Activated CD4-positive, CD25-positive, alpha-beta regulatory T cell (primary cell): ENCODE measurements around the gene NAV2.

Source experiments
- DNase-seq, 4 experiments: peaks; one replicate each; lab custom pipeline; 2025; lab: John Stamatoyannopoulos, UW

NAV2 gene

GRCh38 chr11:19683862-19684491, 28.7 kb upstream of the NAV2 start:
- DNase-seq: no peak

GRCh38 chr11:19686234-19686633, 26.4 kb upstream of the NAV2 start:
- no peak for DNase-seq

DNA sequence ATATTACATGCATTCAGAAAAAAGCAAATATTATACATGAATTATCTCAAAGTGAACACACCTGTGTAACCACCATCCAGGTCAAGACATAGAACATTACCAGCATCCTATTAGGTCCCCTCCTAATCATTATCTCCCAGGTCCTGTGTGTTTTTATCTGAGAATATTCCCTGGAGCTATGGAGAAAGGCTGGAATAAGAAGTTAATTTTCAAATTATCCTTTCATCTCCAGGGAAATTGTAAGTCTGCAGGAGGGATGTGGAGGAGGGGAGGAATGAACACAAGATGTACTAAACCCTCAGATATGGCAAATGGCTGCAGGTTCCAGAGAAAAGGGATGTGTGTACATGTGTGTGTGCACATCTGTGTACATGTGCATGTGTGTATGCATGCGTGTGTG, 25.2 kb upstream of the NAV2 start:
- no peak for DNase-seq

- DNase-seq: no peak
These were observed 23.2 kb upstream of the NAV2 start for GRCh38 chr11:19689281-19690000.

- DNase-seq: no peak
These were observed 21.8 kb upstream of the NAV2 start for GRCh38 chr11:19690885-19691284.

DNA sequence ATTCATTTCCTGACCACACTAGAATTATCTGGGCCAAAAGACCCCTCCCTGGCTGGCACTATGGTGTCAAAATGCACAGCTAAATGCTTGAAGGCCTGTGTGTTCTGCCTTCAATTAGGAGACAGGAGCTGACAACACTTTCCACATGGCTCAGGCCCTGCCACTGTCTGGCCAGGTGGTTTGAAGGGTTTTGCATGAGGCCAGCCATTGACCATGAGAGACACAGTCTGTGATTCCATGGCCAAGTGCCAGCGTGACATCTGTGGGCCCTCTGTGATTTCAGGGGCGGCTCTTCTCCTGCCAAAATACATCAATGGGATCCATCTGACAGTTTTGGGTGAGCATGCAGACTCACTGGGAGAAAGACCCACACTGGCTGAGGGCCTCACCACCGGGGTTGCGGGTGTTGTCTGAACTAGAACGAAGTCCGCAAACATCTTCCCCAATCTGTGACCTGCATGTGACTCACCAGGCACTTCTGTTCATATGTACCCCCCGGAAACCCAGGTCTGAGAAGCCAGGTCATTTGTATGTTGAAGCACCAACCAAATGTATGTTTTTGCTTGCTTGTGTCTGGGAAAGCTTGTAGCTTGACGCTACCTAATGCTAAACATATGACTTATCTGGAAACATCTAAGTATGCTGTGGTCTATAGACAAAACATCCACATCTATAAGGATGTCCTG, 20.7 kb upstream of the NAV2 start:
- DNase-seq: no peak

DNA sequence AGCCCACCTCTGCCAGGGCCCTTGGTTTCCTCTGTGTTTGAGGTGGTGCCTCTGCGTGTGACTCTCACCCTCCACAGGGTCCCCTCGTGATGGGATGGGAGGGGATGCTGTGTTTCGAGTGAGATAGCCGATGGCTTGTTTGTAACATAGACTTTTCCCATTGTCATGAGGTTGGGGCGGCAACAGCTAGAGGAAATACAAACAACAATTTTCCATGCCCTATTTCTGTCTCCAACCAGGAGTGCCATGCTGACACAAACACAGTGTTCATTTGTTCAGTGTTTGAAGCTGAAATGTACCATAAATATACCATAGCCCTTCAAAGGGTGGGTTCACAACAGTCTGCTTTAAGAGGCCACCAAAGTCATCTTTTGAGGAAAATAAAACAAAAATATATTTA, 19.5 kb upstream of the NAV2 start:
- DNase-seq: no peak

DNA sequence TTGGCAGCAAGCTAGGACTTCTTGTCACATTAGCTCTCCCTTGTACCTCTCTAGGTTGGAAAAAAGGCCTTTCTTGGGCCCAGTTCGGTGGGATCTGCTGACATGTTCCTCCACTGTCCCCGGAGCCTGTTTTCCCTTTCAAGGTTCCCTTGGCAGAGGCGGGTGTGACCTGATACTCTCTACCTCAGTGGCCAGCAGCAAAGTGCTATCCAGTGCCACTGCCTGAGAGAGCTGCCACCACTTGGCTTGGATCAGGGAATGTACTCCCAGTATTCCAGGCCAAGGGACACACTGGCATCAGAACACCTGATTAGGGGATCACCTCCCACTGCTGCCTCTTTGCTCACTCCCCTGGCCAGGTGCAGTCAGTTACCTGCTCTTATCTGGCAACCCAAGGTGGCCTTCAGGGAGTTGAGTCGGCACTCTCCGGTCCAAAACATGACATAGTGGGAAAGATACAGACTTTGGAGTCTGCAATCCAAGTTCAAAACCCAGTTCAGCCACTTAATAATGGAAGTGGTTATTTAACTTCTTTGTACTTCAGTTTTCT, 17.8 kb upstream of the NAV2 start:
- DNase-seq: no peak

DNA sequence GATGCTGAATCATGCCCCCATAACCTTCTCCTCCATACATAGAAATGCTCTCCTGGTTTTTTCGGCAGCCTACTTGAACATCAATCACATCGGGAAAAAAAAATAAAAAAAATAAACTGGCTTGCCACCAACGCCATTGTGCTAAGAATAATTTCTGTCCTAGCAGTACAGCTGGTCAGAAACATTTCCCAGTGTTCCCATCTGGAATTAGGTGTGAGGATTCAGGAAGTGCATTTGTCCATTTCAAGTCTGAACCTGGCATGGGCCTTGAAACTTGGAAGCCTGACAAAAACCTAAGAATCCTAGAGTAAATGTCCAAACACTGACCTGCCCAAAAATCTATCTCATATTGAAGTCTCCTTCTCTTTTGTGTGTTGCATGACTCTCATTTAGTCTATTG, 16.6 kb upstream of the NAV2 start:
- DNase-seq: no peak

DNA sequence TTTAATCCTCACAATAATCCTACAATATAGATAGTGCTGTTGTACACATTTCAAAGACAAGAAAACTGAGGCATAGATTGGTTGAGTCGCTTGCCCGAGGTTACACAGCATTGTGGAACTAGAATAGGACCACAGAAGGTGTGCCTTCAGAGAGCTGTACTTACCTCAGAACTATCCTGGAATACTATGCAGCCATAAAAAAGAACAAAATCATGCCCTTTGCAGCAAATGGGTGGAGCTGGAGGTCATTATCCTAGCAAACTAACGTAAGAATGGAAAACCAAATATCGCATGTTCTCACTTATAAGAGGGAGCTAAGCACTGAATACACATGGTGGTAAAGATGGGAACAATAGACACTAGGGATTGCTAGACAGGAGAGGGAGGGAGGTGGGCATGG, 15.7 kb upstream of the NAV2 start:
- no peak for DNase-seq

GRCh38 chr11:19697721-19698121, 14.9 kb upstream of the NAV2 start:
- no peak for DNase-seq

DNA sequence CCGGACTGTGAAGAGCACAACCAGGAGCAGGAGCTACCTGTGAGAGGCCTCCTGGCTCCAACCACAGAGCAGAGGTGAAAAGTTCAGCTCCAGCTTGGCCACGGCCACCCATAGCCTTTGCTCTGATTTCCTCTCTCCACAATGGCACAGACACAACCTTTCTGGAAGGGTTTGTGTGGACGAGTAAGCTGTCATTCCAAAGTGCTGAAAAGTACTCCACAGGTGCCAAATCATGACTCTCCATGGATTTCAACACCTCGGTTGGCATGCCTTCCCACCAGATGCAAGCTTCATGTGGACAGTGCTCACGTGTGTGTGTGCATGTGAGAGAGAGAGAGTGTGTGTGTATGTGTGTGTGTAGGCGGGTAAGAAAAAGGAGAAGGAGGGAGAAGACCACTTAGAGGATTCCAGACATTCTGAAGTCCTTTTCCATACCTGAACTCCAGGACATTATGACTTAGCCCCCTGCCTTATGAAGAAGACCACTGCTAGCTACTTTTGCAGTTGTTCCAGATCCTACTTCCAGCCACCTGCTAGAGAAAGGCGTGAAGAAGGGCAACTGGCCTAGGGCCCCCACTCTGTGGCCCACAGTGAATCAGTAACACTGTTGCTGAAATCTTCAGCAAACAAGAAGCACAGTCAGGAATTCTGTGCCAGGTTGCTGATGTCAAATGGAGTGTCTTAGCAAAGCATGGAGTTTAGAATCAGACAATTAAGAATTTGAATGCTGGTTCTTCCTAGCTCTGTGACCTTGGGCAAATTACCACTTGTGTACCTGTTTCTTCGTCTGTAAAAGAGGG, 13.9 kb upstream of the NAV2 start:
- DNase-seq: no peak

DNA sequence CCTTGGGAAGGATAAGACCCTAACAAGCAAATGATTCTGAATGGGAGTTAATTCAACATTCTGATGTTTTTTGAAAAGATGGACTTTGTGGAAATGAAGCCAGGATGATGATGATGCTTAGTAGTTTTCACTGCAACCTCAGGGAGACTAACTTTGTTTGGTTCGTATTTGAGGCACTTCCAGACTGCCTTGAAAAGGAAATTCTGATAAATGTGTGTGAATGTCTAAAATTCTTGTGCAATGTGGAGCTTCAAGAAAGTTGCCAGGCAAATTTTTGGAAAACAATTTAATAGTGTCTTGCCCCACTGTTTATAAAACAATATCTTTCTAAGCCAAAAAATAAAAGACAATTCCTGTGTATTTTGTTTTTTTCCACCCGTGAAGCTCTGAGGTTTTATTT, 11.2 kb upstream of the NAV2 start:
- DNase-seq: no peak

GRCh38 chr11:19702620-19703019, 10.0 kb upstream of the NAV2 start:
- no peak for DNase-seq

- no peak for DNase-seq
These were observed 9.4 kb upstream of the NAV2 start for GRCh38 chr11:19703211-19703610.

DNA sequence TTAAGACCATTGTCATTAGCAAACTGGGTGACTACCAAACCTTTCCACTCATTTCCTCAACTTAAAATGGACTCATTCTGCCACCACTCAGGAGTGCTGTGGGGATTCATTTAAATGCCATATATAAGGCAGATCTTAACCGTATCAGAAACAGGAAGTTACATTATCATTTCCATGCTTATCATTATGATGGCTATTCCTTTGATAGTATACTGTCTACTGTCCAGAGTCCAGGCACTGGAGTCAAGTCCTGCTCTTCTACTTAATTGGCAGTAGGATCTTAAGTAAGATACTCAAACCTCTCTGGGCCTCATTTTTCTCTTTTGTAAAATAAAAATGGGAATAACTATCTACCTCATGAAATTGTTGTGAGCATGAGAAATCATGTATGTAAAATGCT, 8.4 kb upstream of the NAV2 start:
- no peak for DNase-seq

GRCh38 chr11:19705936-19706335, 6.7 kb upstream of the NAV2 start:
- DNase-seq: no peak

- DNase-seq: no peak
These were observed 741 bp upstream of the NAV2 start for GRCh38 chr11:19711911-19712280.

DNA sequence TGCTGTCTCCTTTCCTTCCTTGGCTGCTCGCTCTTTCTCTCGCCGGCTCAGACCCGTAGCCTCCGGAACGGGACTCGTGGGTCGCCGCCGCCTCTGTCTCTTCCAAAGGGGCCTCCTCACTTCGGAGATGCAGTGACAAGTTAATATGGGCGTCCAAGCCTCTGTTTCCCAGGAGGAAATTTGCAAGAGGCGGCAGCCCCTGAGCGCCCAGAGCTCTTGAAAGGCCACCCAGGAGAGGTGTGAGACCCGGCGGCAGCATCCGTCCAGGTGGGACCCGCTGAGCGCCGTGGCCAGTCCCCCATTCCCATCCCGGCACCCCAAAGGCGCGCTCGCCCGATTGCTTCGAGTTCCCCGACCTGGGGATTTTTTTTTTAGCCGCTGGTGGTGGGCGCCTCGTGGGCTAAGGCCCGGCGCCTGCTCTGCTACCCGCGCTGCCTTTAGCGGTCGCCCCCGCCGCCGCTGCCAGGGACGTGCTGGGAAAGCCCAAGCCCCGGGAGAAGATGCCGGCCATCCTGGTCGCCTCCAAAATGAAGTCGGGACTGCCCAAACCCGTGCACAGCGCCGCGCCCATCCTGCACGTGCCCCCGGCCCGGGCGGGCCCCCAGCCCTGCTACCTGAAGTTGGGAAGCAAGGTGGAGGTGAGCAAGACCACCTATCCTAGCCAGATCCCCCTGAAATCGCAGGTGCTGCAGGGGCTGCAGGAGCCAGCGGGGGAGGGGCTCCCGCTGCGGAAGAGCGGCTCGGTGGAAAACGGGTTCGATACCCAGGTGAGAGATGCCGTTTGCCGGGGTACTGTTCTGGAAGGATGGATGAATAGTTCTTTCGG, 772 bp downstream of the NAV2 start:
- DNase-seq: no peak

DNA sequence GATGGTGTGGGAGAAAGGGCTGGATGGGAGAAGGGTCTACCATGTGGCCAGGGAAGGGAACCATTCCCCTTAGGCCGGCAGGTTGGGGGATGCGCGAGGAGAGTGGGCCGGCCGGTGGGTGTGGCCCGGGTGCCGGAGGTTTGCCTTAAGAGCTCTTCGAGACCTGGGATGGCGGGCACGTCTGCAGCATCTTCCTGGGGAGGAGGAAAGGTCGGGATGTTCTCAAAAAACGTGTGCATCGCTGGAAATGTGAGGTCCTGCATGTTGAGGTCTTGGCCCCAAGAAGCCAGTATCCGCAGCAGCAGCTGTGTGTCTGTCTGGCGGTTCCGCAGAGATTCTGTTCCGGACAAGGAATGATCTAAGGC, 1.4 kb downstream of the NAV2 start:
- no peak for DNase-seq
